H1 (cell line): ENCODE results near the gene RNASE7. TPM values are rescaled to one million over a fixed set of nuclear protein-coding genes. Genes with fewer than 3 reads are reported as not detected.
"Not testable (repeated sequence)": the region's sequence is repeated elsewhere in the genome, so short reads cannot be mapped to it uniquely, and the experiment has no call there.

Experiments
- CTCF ChIA-PET: fragments of 300-600 bp; sonication (Branson Sonifier 250); formaldehyde crosslinking; loops from one replicate; lab custom pipeline; 2021; ENCODE audit not compliant: partially characterized antibody; lab: Charles Lee
- POLR2A ChIA-PET: fragments of 300-600 bp; sonication (Branson Sonifier 250); formaldehyde crosslinking; loops from one replicate; lab custom pipeline; 2021; ENCODE audit warnings: inconsistent platforms; ENCODE audit not compliant: partially characterized antibody; lab: Charles Lee
- DNase-seq, 2 experiments: peaks; one replicate each; pipeline versions ENCODE4 v3.0.0 to v3.0.0-alpha.2; 2010 to 2022; ENCODE audit warnings: low spot score in 2 of 2, low read depth in 1 of 2, mixed read lengths in 1 of 2
- FAIRE-seq: peaks from 2 replicates; lab custom pipeline; 2011; peaks lifted over from hg19 to GRCh38; lab: Jason Lieb, UNC
- H2AFZ ChIP-seq: 2 replicates; pipeline ENCODE4 v1.8.1; 2012; ENCODE audit warnings: low read length, inconsistent platforms
- H2AK5ac ChIP-seq: 2 replicates; pipeline ENCODE4 v1.6.1; 2013; ENCODE audit warnings: low read depth, low read length
- H2BK120ac ChIP-seq: replicated peaks from 2 replicates; pipeline ENCODE3; 2013; ENCODE audit warnings: low read depth, low read length, inconsistent platforms
- H2BK12ac ChIP-seq: 2 replicates; pipeline ENCODE4 v1.6.1; 2013; ENCODE audit warnings: low read depth, low read length
- H2BK15ac ChIP-seq: 2 replicates; pipeline ENCODE4 v1.6.1; 2013; ENCODE audit warnings: low read length
- H2BK20ac ChIP-seq: 2 replicates; pipeline ENCODE4 v1.6.1; 2013; ENCODE audit warnings: low read length
- H2BK5ac ChIP-seq: 2 replicates; pipeline ENCODE4 v1.6.1; 2013; ENCODE audit warnings: low read depth, low read length
- H3K14ac ChIP-seq: 2 replicates; pipeline ENCODE4 v1.6.1; 2013; ENCODE audit warnings: inconsistent platforms; ENCODE audit not compliant: insufficient read length
- H3K18ac ChIP-seq: 2 replicates; pipeline ENCODE4 v1.6.1; 2013; ENCODE audit warnings: low read length; ENCODE audit errors: extremely low read depth
- H3K23ac ChIP-seq: 2 replicates; pipeline ENCODE4 v1.6.1; 2013; ENCODE audit warnings: inconsistent platforms; ENCODE audit not compliant: insufficient read length
- H3K23me2 ChIP-seq: 2 replicates; pipeline ENCODE4 v1.6.1; 2013; ENCODE audit warnings: low read depth, low read length
- H3K27ac ChIP-seq: 2 replicates; pipeline ENCODE4 v1.6.1; 2011; ENCODE audit warnings: low read depth, low read length, inconsistent platforms
- H3K27me3 ChIP-seq, 4 experiments: replicated peaks in 1 of 4; 1 replicate in 1 of 4; 2 replicates in 3 of 4; pipeline versions ENCODE4 v1.6.1 to v1.8.1; 2011 to 2013; ENCODE audit warnings: low read length in 3 of 4, mild to moderate bottlenecking in 3 of 4, inconsistent platforms in 2 of 4, mixed read lengths in 2 of 4, moderate library complexity in 1 of 4; ENCODE audit not compliant: control insufficient read depth in 3 of 4, insufficient read depth in 3 of 4; ENCODE audit errors: extremely low read depth in 1 of 4
- H3K36me3 ChIP-seq, 4 experiments: 2 replicates each; pipeline versions ENCODE4 v1.6.1 to v1.8.1; 2011 to 2013; ENCODE audit warnings: mild to moderate bottlenecking in 4 of 4, low read length in 3 of 4, moderate library complexity in 2 of 4, control low read depth in 1 of 4, inconsistent platforms in 1 of 4; ENCODE audit not compliant: insufficient read depth in 4 of 4, control insufficient read depth in 2 of 4
- H3K4ac ChIP-seq: replicated peaks from 2 replicates; pipeline ENCODE3; 2013; ENCODE audit warnings: low read length, low read depth, mixed read lengths, inconsistent platforms; ENCODE audit not compliant: insufficient read length
- H3K4me1 ChIP-seq, 4 experiments: replicated peaks in 1 of 4; 1 replicate in 1 of 4; 2 replicates in 3 of 4; pipeline versions ENCODE4 v1.6.1 to v1.8.1; 2011 to 2013; ENCODE audit warnings: low read length in 3 of 4, inconsistent platforms in 2 of 4, mixed read lengths in 1 of 4; ENCODE audit not compliant: insufficient read depth in 4 of 4, control insufficient read depth in 3 of 4
- H3K4me2 ChIP-seq, 2 experiments: 2 replicates each; pipeline versions ENCODE4 v1.6.1 to v1.8.1; 2011 to 2013; ENCODE audit warnings: low read depth in 2 of 2, low read length in 2 of 2, control low read depth in 1 of 2, inconsistent platforms in 1 of 2, mild to moderate bottlenecking in 1 of 2; ENCODE audit not compliant: insufficient read depth in 1 of 2
- H3K4me3 ChIP-seq, 4 experiments: fragments of 200-600, 300-600 bp in 1 of 4; sonication (generic), shearing (Covaris generic), sonication (Bioruptor Twin) in 1 of 4; 2 replicates each; pipeline versions ENCODE4 v1.5.1 to v1.8.1; 2011 to 2016; ENCODE audit warnings: low read length in 4 of 4, low read depth in 3 of 4, control low read depth in 2 of 4, inconsistent platforms in 2 of 4, mild to moderate bottlenecking in 2 of 4, mixed read lengths in 1 of 4, moderate library complexity in 1 of 4; ENCODE audit not compliant: insufficient read depth in 2 of 4; ENCODE audit errors: extremely low read depth in 1 of 4
- H3K56ac ChIP-seq: replicated peaks from 2 replicates; pipeline ENCODE3; 2013; ENCODE audit warnings: low read depth, mild to moderate bottlenecking, mixed read lengths, low read length, inconsistent platforms; ENCODE audit not compliant: insufficient read length
- H3K79me1 ChIP-seq: 2 replicates; pipeline ENCODE4 v1.6.1; 2013; ENCODE audit warnings: low read depth, low read length, control low read depth
- H3K79me2 ChIP-seq, 2 experiments: 2 replicates each; pipeline versions ENCODE4 v1.6.1 to v1.8.1; 2012 to 2013; ENCODE audit warnings: low read length in 2 of 2, mild to moderate bottlenecking in 2 of 2, inconsistent platforms in 1 of 2; ENCODE audit not compliant: insufficient read depth in 2 of 2, control insufficient read depth in 1 of 2
- H3K9ac ChIP-seq, 4 experiments: replicated peaks in 1 of 4; 1 replicate in 1 of 4; 2 replicates in 3 of 4; pipeline versions ENCODE4 v1.6.1 to v1.8.1; 2011 to 2013; ENCODE audit warnings: low read depth in 3 of 4, low read length in 3 of 4, control low read depth in 2 of 4, mild to moderate bottlenecking in 2 of 4, moderate library complexity in 2 of 4, inconsistent platforms in 1 of 4; ENCODE audit errors: extremely low read depth in 1 of 4
- H3K9me3 ChIP-seq, 2 experiments: 2 replicates each; pipeline versions ENCODE4 v1.6.1 to v1.8.1; 2012 to 2013; ENCODE audit warnings: mild to moderate bottlenecking in 2 of 2, moderate library complexity in 2 of 2, control low read depth in 1 of 2, inconsistent platforms in 1 of 2, low read depth in 1 of 2, low read length in 1 of 2, mixed read lengths in 1 of 2; ENCODE audit not compliant: insufficient read depth in 2 of 2
- H4K20me1 ChIP-seq, 2 experiments: replicated peaks in 1 of 2; 2 replicates each; pipeline versions ENCODE3 to v1.8.1; 2011 to 2013; ENCODE audit warnings: inconsistent platforms in 2 of 2, low read length in 2 of 2, mild to moderate bottlenecking in 1 of 2; ENCODE audit not compliant: insufficient read depth in 2 of 2, control insufficient read depth in 1 of 2
- H4K5ac ChIP-seq: 2 replicates; pipeline ENCODE4 v1.6.1; 2013; ENCODE audit warnings: low read length, low read depth, mixed read lengths, inconsistent platforms; ENCODE audit not compliant: insufficient read length
- H4K8ac ChIP-seq: 2 replicates; pipeline ENCODE4 v1.8.0; 2013; ENCODE audit warnings: mild to moderate bottlenecking, moderate library complexity, low read length, inconsistent platforms; ENCODE audit not compliant: insufficient read depth; ENCODE audit errors: extremely low read depth
- H4K91ac ChIP-seq: replicated peaks from 2 replicates; pipeline ENCODE3; 2013; ENCODE audit warnings: low read length, mixed read lengths, inconsistent platforms; ENCODE audit not compliant: insufficient read length
- CTCF ChIP-seq, 3 experiments: IDR thresholded peaks; 1 replicate in 2 of 3; 2 replicates in 1 of 3; pipeline versions ENCODE4 v1.5.1 to v1.6.1; 2011; ENCODE audit warnings: low read length in 3 of 3, mild to moderate bottlenecking in 3 of 3, inconsistent platforms in 2 of 3, low read depth in 1 of 3, moderate library complexity in 1 of 3; ENCODE audit not compliant: insufficient read depth in 1 of 3; ENCODE audit errors: control extremely low read depth in 1 of 3
- WGBS, 2 experiments: shearing (Covaris generic) in 1 of 2; methylation state at CpG; one replicate each; pipeline versions ENCODE4 v1.1.6 to v1.1.7; 2013 to 2015; ENCODE audit warnings: low lambda C conversion rate in 2 of 2, mixed read lengths in 2 of 2, inconsistent platforms in 1 of 2, low coverage in 1 of 2, missing lambda C conversion rate in 1 of 2; ENCODE audit not compliant: insufficient replicate concordance in 2 of 2, insufficient coverage in 1 of 2, insufficient read length in 1 of 2; ENCODE audit errors: extremely low coverage in 1 of 2, missing lambda C conversion rate in 1 of 2; 5-methylcytosine and 5-hydroxymethylcytosine counted together
- polyA plus RNA-seq, 7 experiments: library from polyadenylated mRNA; depleted of rRNA in 3 of 7; stranded (reverse) in 5 of 7; unstranded in 2 of 7; fragments of >200 nt in 5 of 7; fragments of 200-250 nt in 2 of 7; gene quantifications; 1 replicate in 5 of 7; 2 replicates in 1 of 7; 4 replicates in 1 of 7; pipeline versions ENCODE4 v1.2.1 to v1.2.3, GENCODE V29; 2011 to 2013; ENCODE audit warnings: missing spikeins in 2 of 7, mixed read lengths in 2 of 7
- total RNA-seq: library from RNA; stranded (reverse); fragmentation: NEBNext Ultra II Directional; extraction: Animal tissue kit (Norgen Biotek cat#: 25700); gene quantifications from 2 replicates; pipeline ENCODE4 v1.2.1, GENCODE V29; 2021

Gene RNASE7
- total and polyA plus RNA-seq, 2 of the 8 experiments (the other 6 are each of a cell fraction or from before 2014, with no cell fraction given): not detected

- no peak for TF ChIP-seq CTCF (IDR thresholded peaks at IDR 0.05; ENCODE audit: control extremely low read depth in 1 of 3, insufficient read depth in 1 of 3, low read depth in 1 of 3, low read length in 3 of 3)
- TF ChIP-seq, all 59 proteins: peak for 0
Measured at GRCh38 chr14:21040370-21040925, 1.7 kb upstream of the RNASE7 start (continued).

- H2AK5ac ChIP-seq, H3K9me3 ChIP-seq, H3K56ac ChIP-seq, H3K79me2 ChIP-seq, H3K27me3 ChIP-seq, H3K27ac ChIP-seq, H3K4ac ChIP-seq, H3K14ac ChIP-seq, H3K4me3 ChIP-seq, H4K91ac ChIP-seq, H2BK20ac ChIP-seq, FAIRE-seq, H3K79me1 ChIP-seq, H2BK5ac ChIP-seq, H3K4me2 ChIP-seq, H3K23ac ChIP-seq, H4K20me1 ChIP-seq, H3K23me2 ChIP-seq, H3K18ac ChIP-seq, H2BK15ac ChIP-seq, DNase-seq, H2BK12ac ChIP-seq, H4K8ac ChIP-seq, H2AFZ ChIP-seq, H2BK120ac ChIP-seq, H3K36me3 ChIP-seq, H3K9ac ChIP-seq, H4K5ac ChIP-seq: not testable (repeated sequence)
- CTCF ChIA-PET: interaction anchor here (0.6 to 7.2 kb wide), 23 partner anchors 9 to 1902 kb away, joined by 3 to 371 read pairs (median 7); partner anchors contain the start of genes ARHGEF40, NDRG2, SLC39A2 and TPPP2
- H3K4me1 ChIP-seq: peaks cover 8 to 11% (median 10%) of the 10 kb centered on the region in 4 experiments; a peak in 6 of 7 replicates
- WGBS, 2 experiments: 83% methylated on average over 3 of the region's 3 CpGs; no CpG with 5 or more reads in 1 of the 2 experiments
- POLR2A ChIA-PET: interaction anchor here (0.9 to 4.4 kb wide), 7 partner anchors 10 to 47 kb away, joined by 3 to 36 read pairs (median 3); partner anchors contain the start of genes ARHGEF40 and NDRG2
Measured at GRCh38 chr14:21040941-21041340, 1.2 kb upstream of the RNASE7 start.
